Neuronal stem cell (in vitro differentiated cells): ENCODE measurements around the gene FHOD3.

Experiments used
- DNase-seq: peaks from one replicate; pipeline ENCODE4 v3.0.0-alpha.2; 2013; ENCODE audit warnings: low spot score
- H2AFZ ChIP-seq: one replicate; pipeline ENCODE4 v1.6.1; 2013; ENCODE audit warnings: mild to moderate bottlenecking, low read length, inconsistent platforms
- H2AK5ac ChIP-seq: 2 replicates; pipeline ENCODE4 v1.6.1; 2013; ENCODE audit warnings: low read depth, mild to moderate bottlenecking, inconsistent platforms, low read length, moderate library complexity, mixed read lengths
- H2BK120ac ChIP-seq: 2 replicates; pipeline ENCODE4 v1.6.1; 2013; ENCODE audit warnings: low read depth, mild to moderate bottlenecking, inconsistent platforms, low read length, moderate library complexity, mixed read lengths
- H2BK12ac ChIP-seq: one replicate; pipeline ENCODE4 v1.6.1; 2013; ENCODE audit warnings: low read length, inconsistent platforms
- H2BK15ac ChIP-seq: 2 replicates; pipeline ENCODE4 v1.6.1; 2013; ENCODE audit warnings: mild to moderate bottlenecking, low read length, inconsistent platforms, mixed read lengths
- H2BK5ac ChIP-seq: one replicate; pipeline ENCODE4 v1.6.1; 2013; ENCODE audit warnings: inconsistent platforms, mild to moderate bottlenecking, low read length, moderate library complexity
- H3K14ac ChIP-seq: one replicate; pipeline ENCODE4 v1.6.1; 2013; ENCODE audit warnings: low read length, inconsistent platforms
- H3K18ac ChIP-seq: 2 replicates; pipeline ENCODE4 v1.6.1; 2013; ENCODE audit warnings: low read length, inconsistent platforms
- H3K23ac ChIP-seq: 2 replicates; pipeline ENCODE4 v1.6.1; 2013; ENCODE audit warnings: low read depth, mild to moderate bottlenecking, mixed read lengths, low read length, inconsistent platforms; ENCODE audit not compliant: poor library complexity
- H3K27ac ChIP-seq: replicated peaks from 3 replicates; pipeline ENCODE4 v1.5.1; 2013; ENCODE audit warnings: low read length, inconsistent platforms
- H3K27me3 ChIP-seq, 3 experiments: 2 replicates each; pipeline ENCODE4 v1.6.1; 2013; ENCODE audit warnings: low read length in 3 of 3, mild to moderate bottlenecking in 2 of 3, inconsistent platforms in 1 of 3, low read depth in 1 of 3, mixed read lengths in 1 of 3, moderate library complexity in 1 of 3; ENCODE audit not compliant: control insufficient read depth in 3 of 3, insufficient read depth in 3 of 3
- H3K36me3 ChIP-seq, 2 donors: replicated peaks in 1 of 2; 2 replicates each; pipeline ENCODE4 v1.6.1; 2013; ENCODE audit warnings: low read length in 2 of 2; ENCODE audit not compliant: control insufficient read depth in 2 of 2, insufficient read depth in 2 of 2
- H3K4ac ChIP-seq: 2 replicates; pipeline ENCODE4 v1.6.1; 2013; ENCODE audit warnings: inconsistent platforms, mild to moderate bottlenecking, low read length, moderate library complexity
- H3K4me1 ChIP-seq, 2 donors: 1 replicate in 1 of 2; 2 replicates in 1 of 2; pipeline ENCODE4 v1.6.1; 2013; ENCODE audit warnings: low read length in 2 of 2, low read depth in 1 of 2; ENCODE audit not compliant: control insufficient read depth in 2 of 2, insufficient read depth in 1 of 2
- H3K4me2 ChIP-seq: one replicate; pipeline ENCODE4 v1.6.1; 2013; ENCODE audit warnings: mild to moderate bottlenecking, low read length, inconsistent platforms; ENCODE audit not compliant: insufficient read depth, poor library complexity, severe bottlenecking
- H3K4me3 ChIP-seq, 2 donors: 2 replicates each; pipeline ENCODE4 v1.5.1; 2013; ENCODE audit warnings: low read length in 2 of 2, mild to moderate bottlenecking in 2 of 2, inconsistent platforms in 1 of 2, moderate library complexity in 1 of 2
- H3K79me1 ChIP-seq: one replicate; pipeline ENCODE4 v1.6.1; 2013; ENCODE audit warnings: low read depth, mild to moderate bottlenecking, inconsistent platforms, low read length, moderate library complexity
- H3K9ac ChIP-seq: one replicate; pipeline ENCODE4 v1.6.1; 2013; ENCODE audit warnings: mild to moderate bottlenecking, low read depth, low read length, inconsistent platforms; ENCODE audit not compliant: poor library complexity
- H3K9me3 ChIP-seq, 2 donors: replicated peaks in 1 of 2; 2 replicates each; pipeline versions ENCODE3 to v1.6.1; 2013; ENCODE audit warnings: low read length in 2 of 2, mild to moderate bottlenecking in 2 of 2, inconsistent platforms in 1 of 2, low read depth in 1 of 2, mixed read lengths in 1 of 2, moderate library complexity in 1 of 2; ENCODE audit not compliant: control insufficient read depth in 2 of 2, insufficient read depth in 1 of 2
- H4K8ac ChIP-seq: one replicate; pipeline ENCODE4 v1.6.1; 2013; ENCODE audit warnings: low read depth, mild to moderate bottlenecking, inconsistent platforms, low read length, moderate library complexity
- H4K91ac ChIP-seq: one replicate; pipeline ENCODE4 v1.6.1; 2013; ENCODE audit warnings: low read length, low read depth, mild to moderate bottlenecking, inconsistent platforms; ENCODE audit not compliant: poor library complexity
- WGBS, 2 donors: extraction: QIAGEN DNeasy Blood & Tissue Kit; methylation state at CpG; one replicate each; pipeline ENCODE4 v1.1.7; 2013; ENCODE audit warnings: missing lambda C conversion rate in 2 of 2, mixed read lengths in 1 of 2; ENCODE audit not compliant: insufficient read length in 2 of 2, insufficient replicate concordance in 1 of 2; ENCODE audit errors: extremely low coverage in 2 of 2; 5-methylcytosine and 5-hydroxymethylcytosine counted together

The FHOD3 gene

DNA sequence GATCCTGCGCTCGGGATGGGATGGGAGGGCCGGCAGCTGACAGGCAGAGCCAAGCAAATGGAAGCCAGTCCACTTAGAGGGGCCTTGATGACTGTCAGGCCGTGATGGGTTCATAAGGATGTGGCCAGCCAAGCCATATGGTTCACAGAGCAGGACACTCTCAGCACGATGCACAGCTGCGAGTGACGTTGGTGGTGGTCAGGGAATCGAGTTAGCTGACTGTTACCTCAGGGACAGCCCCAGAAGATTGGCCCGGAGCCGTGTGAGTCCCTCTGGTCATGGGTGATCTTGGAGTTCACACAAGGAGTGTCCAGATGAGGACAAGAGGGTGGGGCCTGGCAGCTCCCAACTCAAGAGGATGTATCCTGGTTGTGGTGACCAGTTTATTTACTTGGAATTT is 461.1 kb downstream of the FHOD3 start:
- H3K9me3 ChIP-seq: peaks cover 2 to 3% of the 10 kb centered on the region in 2 donors
- no peak overlapping the region for H3K4ac ChIP-seq
- H2BK120ac ChIP-seq: no peak overlapping the region
- no peak overlapping the region for H3K4me2 ChIP-seq
- no peak overlapping the region for H2BK5ac ChIP-seq
- H2BK15ac ChIP-seq: no peak overlapping the region
- no CpG with 5 or more reads among the region's 10 CpGs for WGBS, 2 donors
- no peaks in the 10 kb centered on the region for H3K79me1 ChIP-seq
- H3K27me3 ChIP-seq: no peaks in the 10 kb centered on the region
- H3K18ac ChIP-seq: no peak overlapping the region
- no peak overlapping the region for H4K8ac ChIP-seq
- DNase-seq: no peak
- H3K36me3 ChIP-seq: peaks cover 23 to 71% of the 10 kb centered on the region in 2 donors
- no peak overlapping the region for H2BK12ac ChIP-seq
- no peaks in the 10 kb centered on the region for H3K4me1 ChIP-seq
- H4K91ac ChIP-seq: no peak overlapping the region
- H2AK5ac ChIP-seq: no peak overlapping the region
- H2AFZ ChIP-seq: no peak overlapping the region
- no peak overlapping the region for H3K27ac ChIP-seq
- H3K23ac ChIP-seq: peak overlapping the region; percentile 68
- H3K14ac ChIP-seq: no peak overlapping the region
- no peak overlapping the region for H3K4me3 ChIP-seq
- H3K9ac ChIP-seq: peak overlapping the region; percentile 72

DNA sequence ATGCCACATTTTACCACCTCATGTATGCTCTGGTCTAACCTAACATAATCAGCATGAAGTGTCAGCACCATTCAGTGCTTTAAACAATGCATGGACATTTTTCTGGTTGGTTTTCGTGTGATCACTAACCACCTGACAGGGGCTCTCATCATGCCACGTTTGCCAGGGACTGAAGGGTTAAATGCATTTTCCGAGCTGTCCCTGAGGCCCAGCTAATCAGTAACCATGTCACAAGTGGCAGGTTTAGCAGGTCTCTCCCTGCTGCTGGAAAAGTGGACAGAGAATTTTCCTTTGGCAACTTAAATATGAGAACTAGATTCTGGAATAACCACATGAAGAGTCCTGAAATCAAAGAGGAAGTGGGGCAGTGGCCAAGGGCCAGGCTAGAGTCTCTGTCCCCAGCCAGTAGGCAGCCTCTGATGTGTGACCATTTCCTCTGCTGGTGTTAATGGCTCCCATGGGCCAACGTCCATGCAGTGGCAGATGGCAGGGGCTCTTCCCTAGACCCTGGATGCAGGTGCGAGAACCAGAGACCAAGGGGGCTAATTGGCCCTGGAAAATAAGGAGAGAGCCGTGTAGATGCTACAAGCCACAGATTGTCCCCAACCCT is 461.8 kb downstream of the FHOD3 start:
- peak overlapping the region; percentile 58 for H3K14ac ChIP-seq
- no CpG with 5 or more reads among the region's 6 CpGs for WGBS, 2 donors
- H2AK5ac ChIP-seq: no peak overlapping the region
- no peak overlapping the region for H3K4me3 ChIP-seq
- H3K23ac ChIP-seq: no peak overlapping the region
- H4K91ac ChIP-seq: no peak overlapping the region
- no peak overlapping the region for H2BK12ac ChIP-seq
- H3K9me3 ChIP-seq: peaks cover 2 to 8% of the 10 kb centered on the region in 2 donors
- no peak overlapping the region for H2AFZ ChIP-seq
- no peak overlapping the region for H2BK15ac ChIP-seq
- H3K4me2 ChIP-seq: no peak overlapping the region
- H2BK120ac ChIP-seq: no peak overlapping the region
- H3K27ac ChIP-seq: no peak overlapping the region
- H3K27me3 ChIP-seq: no peaks in the 10 kb centered on the region
- H2BK5ac ChIP-seq: no peak overlapping the region
- H3K4me1 ChIP-seq: no peaks in the 10 kb centered on the region
- H3K9ac ChIP-seq: no peak overlapping the region
- H3K79me1 ChIP-seq: no peaks in the 10 kb centered on the region
- H4K8ac ChIP-seq: no peak overlapping the region
- DNase-seq: no peak
- H3K4ac ChIP-seq: no peak overlapping the region
- H3K36me3 ChIP-seq: peaks cover 23 to 78% of the 10 kb centered on the region in 2 donors
- no peak overlapping the region for H3K18ac ChIP-seq

DNA sequence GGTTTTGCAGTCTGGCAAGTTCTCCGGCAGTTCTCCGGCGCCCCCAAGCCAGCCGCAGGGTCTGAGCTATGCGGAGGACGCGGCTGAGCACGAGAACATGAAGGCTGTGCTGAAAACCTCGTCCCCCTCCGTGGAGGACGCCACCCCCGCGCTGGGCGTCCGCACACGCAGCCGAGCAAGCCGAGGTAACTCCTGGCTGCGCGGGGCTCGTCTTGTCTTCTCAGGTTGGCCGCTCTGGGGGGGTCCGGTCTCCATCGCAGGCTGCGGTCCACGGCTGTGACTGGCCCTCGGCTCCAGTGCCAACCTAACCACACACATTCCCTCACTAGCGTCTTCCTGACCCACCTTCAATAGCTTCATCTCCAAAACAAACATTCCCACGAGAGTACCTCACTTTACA is 463.1 kb downstream of the FHOD3 start:
- peak overlapping the region; percentile 76 for H3K23ac ChIP-seq
- H3K14ac ChIP-seq: no peak overlapping the region
- no peak overlapping the region for H4K8ac ChIP-seq
- H3K27me3 ChIP-seq: no peaks in the 10 kb centered on the region
- H3K4me1 ChIP-seq: no peaks in the 10 kb centered on the region
- no peak overlapping the region for H4K91ac ChIP-seq
- no peaks in the 10 kb centered on the region for H3K79me1 ChIP-seq
- H3K9me3 ChIP-seq: peaks cover 2 to 21% of the 10 kb centered on the region in 2 donors
- H3K18ac ChIP-seq: no peak overlapping the region
- H3K36me3 ChIP-seq: peaks cover 23 to 80% of the 10 kb centered on the region in 2 donors
- no peak overlapping the region for H3K9ac ChIP-seq
- no peak overlapping the region for H2BK15ac ChIP-seq
- no peak overlapping the region for H2AFZ ChIP-seq
- H3K27ac ChIP-seq: no peak overlapping the region
- WGBS, 2 donors: no CpG with 5 or more reads among the region's 29 CpGs
- no peak overlapping the region for H2BK5ac ChIP-seq
- no peak overlapping the region for H2BK120ac ChIP-seq
- H3K4me2 ChIP-seq: no peak overlapping the region
- no peak overlapping the region for H2BK12ac ChIP-seq
- no peak overlapping the region for H3K4ac ChIP-seq
- H3K4me3 ChIP-seq: peak overlapping the region in 1 of 2 donors; percentile 28
- no peak for DNase-seq
- H2AK5ac ChIP-seq: no peak overlapping the region

DNA sequence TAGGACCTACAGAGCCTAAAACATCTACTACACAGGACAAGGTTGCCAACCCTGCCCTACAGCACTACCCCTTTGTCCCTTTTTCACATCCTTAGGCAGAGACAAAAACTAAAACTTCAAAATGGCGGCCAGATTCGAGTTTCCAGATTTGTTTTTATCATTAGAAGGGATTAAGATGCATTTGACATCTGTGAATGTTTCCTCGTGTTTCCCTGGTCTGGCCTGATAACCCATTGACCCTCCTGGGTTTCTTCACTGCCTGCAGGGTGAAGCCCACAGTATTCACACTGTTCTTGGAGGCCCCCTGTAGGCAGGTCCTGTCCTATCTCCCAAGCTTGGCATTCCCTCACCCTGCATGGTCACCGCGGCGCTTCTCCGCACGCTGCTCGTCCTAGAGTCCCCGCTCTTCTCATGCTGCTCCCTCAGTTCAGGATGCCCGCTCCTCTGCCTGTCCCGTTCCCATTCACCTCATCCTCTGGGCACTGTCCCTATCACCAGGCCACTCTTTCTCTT is 463.7 kb downstream of the FHOD3 start:
- no peak overlapping the region for H4K8ac ChIP-seq
- H3K79me1 ChIP-seq: no peaks in the 10 kb centered on the region
- H2BK120ac ChIP-seq: no peak overlapping the region
- no peak overlapping the region for H3K27ac ChIP-seq
- no peak overlapping the region for H2BK12ac ChIP-seq
- no peak overlapping the region for H3K4me2 ChIP-seq
- H3K36me3 ChIP-seq: peaks cover 23 to 77% of the 10 kb centered on the region in 2 donors
- H2BK15ac ChIP-seq: no peak overlapping the region
- H3K18ac ChIP-seq: no peak overlapping the region
- DNase-seq: no peak
- no peak overlapping the region for H2AK5ac ChIP-seq
- peak overlapping the region; percentile 73 for H4K91ac ChIP-seq
- H3K23ac ChIP-seq: no peak overlapping the region
- no peak overlapping the region for H3K4me3 ChIP-seq
- H3K9ac ChIP-seq: no peak overlapping the region
- H2AFZ ChIP-seq: no peak overlapping the region
- no peaks in the 10 kb centered on the region for H3K27me3 ChIP-seq
- H3K14ac ChIP-seq: no peak overlapping the region
- WGBS, 2 donors: no CpG with 5 or more reads among the region's 12 CpGs
- no peak overlapping the region for H3K4ac ChIP-seq
- no peaks in the 10 kb centered on the region for H3K4me1 ChIP-seq
- peaks cover 2 to 22% of the 10 kb centered on the region in 2 donors for H3K9me3 ChIP-seq
- H2BK5ac ChIP-seq: no peak overlapping the region
